ENCODE results near the gene ZNF141.
"Not testable (repeated sequence)": the region's sequence is repeated elsewhere in the genome, so short reads cannot be mapped to it uniquely, and the experiment has no call there.

The ZNF141 gene

GRCh38 chr4:385934-386707 is 48.5 kb downstream of the ZNF141 start:
- TF ChIP-seq CTCF (IDR thresholded peaks at IDR 0.05; ENCODE audit: low read depth, low read length), result no peak

GRCh38 chr4:386708-387105 is 49.1 kb downstream of the ZNF141 start:
- TF ChIP-seq CTCF (IDR thresholded peaks at IDR 0.05; ENCODE audit: low read depth, low read length), result no peak
- no peak for DNase-seq (ENCODE audit: low read depth in 2 of 2)
- H3K4me3 ChIP-seq (replicated peaks in 1 of 2; ENCODE audit: low read depth in 2 of 2, low read length in 2 of 2), result peak overlapping the region in 1 of 2 donors; percentile 49

More at GRCh38 chr4:385934-386707, 48.5 kb downstream of the ZNF141 start:
- no peak for DNase-seq (ENCODE audit: low read depth in 2 of 2)
- H3K4me3 ChIP-seq (replicated peaks in 1 of 2; ENCODE audit: low read depth in 2 of 2, low read length in 2 of 2), result peak overlapping the region in 1 of 2 donors; percentile 49

GRCh38 chr4:404006-404405 is 66.4 kb downstream of the ZNF141 start:
- DNase-seq (ENCODE audit: low read depth in 2 of 2), result no peak
- no peak overlapping the region for H3K4me3 ChIP-seq (replicated peaks in 1 of 2; ENCODE audit: low read depth in 2 of 2, low read length in 2 of 2)
- no peak for TF ChIP-seq CTCF (IDR thresholded peaks at IDR 0.05; ENCODE audit: low read depth, low read length)

- H3K4me3 ChIP-seq (replicated peaks in 1 of 2; ENCODE audit: low read depth in 2 of 2, low read length in 2 of 2); DNase-seq (ENCODE audit: low read depth in 2 of 2): not testable (repeated sequence)
Measured at GRCh38 chr4:408321-408720, 70.7 kb downstream of the ZNF141 start.

GRCh38 chr4:422587-422986 is 85.0 kb downstream of the ZNF141 start:
- DNase-seq (ENCODE audit: low read depth in 2 of 2), result no peak
- H3K4me3 ChIP-seq (replicated peaks in 1 of 2; ENCODE audit: low read depth in 2 of 2, low read length in 2 of 2), result no peak overlapping the region
- no peak for TF ChIP-seq CTCF (IDR thresholded peaks at IDR 0.05; ENCODE audit: low read depth, low read length)

All from cardiac fibroblast (primary cell).